ENCODE data around the gene ZNF446. TPM values are rescaled to one million over a fixed set of nuclear protein-coding genes. Genes with fewer than 3 reads are reported as not detected.

Gene ZNF446
- total RNA-seq, 2 experiments from 2014 or later = 8.0 to 11.1 TPM

DNA sequence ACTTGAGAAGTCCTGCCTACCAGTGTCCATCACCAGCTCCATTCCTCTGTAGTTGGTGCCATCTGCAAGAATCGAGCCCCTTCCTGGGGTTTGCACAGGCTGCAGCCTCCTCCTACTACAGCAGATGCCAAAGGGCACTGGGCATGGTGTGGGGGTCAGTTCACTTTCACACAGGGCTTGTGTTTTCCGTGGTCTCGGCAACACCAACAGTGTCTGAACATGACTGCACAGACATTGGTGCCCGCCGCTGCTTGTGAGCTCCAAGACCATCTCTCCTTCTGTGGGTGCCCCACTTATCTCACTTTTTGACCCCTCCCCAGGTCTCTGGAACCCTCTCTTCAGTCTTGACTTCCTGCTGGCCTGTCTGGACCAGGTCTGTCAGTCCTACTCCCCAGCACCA, 15.2 kb downstream of the ZNF446 start:
- DNase-seq (ENCODE audit: low spot score) = no peak
- intact Hi-C loops (cut with micrococcal nuclease; ENCODE audit: unreplicated experiment) = no loop called here
- ChIA-PET POLR2A (no interaction called here), CTCF (ENCODE audit: unreplicated experiment) (no interaction called here)
- Histone ChIP-seq H4K20me1 (ENCODE audit: insufficient read depth, low read length) (no peaks in the 10 kb centered on the region), H3K4me2 (ENCODE audit: low read length) (no peak overlapping the region), H3K79me2 (ENCODE audit: insufficient read depth, low read depth, low read length) (no peaks in the 10 kb centered on the region), H3K9me3 (ENCODE audit: low read length) (no peaks in the 10 kb centered on the region), H2AFZ (ENCODE audit: low read length) (no peak overlapping the region), H3K9me2 (ENCODE audit: insufficient read depth, low read length) (no peaks in the 10 kb centered on the region), H3K4me1 (ENCODE audit: insufficient read depth, low read length, poor library complexity, severe bottlenecking) (no peaks in the 10 kb centered on the region), H3K4me3 (ENCODE audit: low read depth, low read length, poor library complexity, severe bottlenecking) (no peak overlapping the region), H3K36me3 (ENCODE audit: insufficient read depth, low read length) (no peaks in the 10 kb centered on the region), H3K27ac (ENCODE audit: low read depth, low read length, poor library complexity, severe bottlenecking) (no peak overlapping the region)
- no TSS peak for BruUV-seq (replicated peaks)
- TF ChIP-seq EZH2phosphoT487 (IDR thresholded peaks at IDR 0.05; ENCODE audit: borderline replicate concordance, low read depth, low read length) = no peak
- TF ChIP-seq CTCF (conservative IDR thresholded peaks at IDR 0.05; ENCODE audit: low read length) = no peak

- H3K27ac ChIP-seq (ENCODE audit: low read depth, low read length, poor library complexity, severe bottlenecking) = no peak overlapping the region
- BruUV-seq (replicated peaks) = no TSS peak
- H3K4me1 ChIP-seq (ENCODE audit: insufficient read depth, low read length, poor library complexity, severe bottlenecking) = no peaks in the 10 kb centered on the region
- H3K36me3 ChIP-seq (ENCODE audit: insufficient read depth, low read length) = no peaks in the 10 kb centered on the region
- H2AFZ ChIP-seq (ENCODE audit: low read length) = no peak overlapping the region
- intact Hi-C loops (cut with micrococcal nuclease; ENCODE audit: unreplicated experiment) = no loop called here
- no peaks in the 10 kb centered on the region for H3K9me2 ChIP-seq (ENCODE audit: insufficient read depth, low read length)
- H3K4me2 ChIP-seq (ENCODE audit: low read length) = no peak overlapping the region
- TF ChIP-seq EZH2phosphoT487 (IDR thresholded peaks at IDR 0.05; ENCODE audit: borderline replicate concordance, low read depth, low read length) (no peak), CTCF (conservative IDR thresholded peaks at IDR 0.05; ENCODE audit: low read length) (no peak)
- POLR2A ChIA-PET = no interaction called here
- no peak overlapping the region for H3K4me3 ChIP-seq (ENCODE audit: low read depth, low read length, poor library complexity, severe bottlenecking)
- H3K79me2 ChIP-seq (ENCODE audit: insufficient read depth, low read depth, low read length) = no peaks in the 10 kb centered on the region
- H3K9me3 ChIP-seq (ENCODE audit: low read length) = no peaks in the 10 kb centered on the region
- no peak for DNase-seq (ENCODE audit: low spot score)
- CTCF ChIA-PET (ENCODE audit: unreplicated experiment) = no interaction called here
- no peaks in the 10 kb centered on the region for H4K20me1 ChIP-seq (ENCODE audit: insufficient read depth, low read length)
Measured at GRCh38 chr19:58492265-58492664, 16.1 kb downstream of the ZNF446 start.

DNA sequence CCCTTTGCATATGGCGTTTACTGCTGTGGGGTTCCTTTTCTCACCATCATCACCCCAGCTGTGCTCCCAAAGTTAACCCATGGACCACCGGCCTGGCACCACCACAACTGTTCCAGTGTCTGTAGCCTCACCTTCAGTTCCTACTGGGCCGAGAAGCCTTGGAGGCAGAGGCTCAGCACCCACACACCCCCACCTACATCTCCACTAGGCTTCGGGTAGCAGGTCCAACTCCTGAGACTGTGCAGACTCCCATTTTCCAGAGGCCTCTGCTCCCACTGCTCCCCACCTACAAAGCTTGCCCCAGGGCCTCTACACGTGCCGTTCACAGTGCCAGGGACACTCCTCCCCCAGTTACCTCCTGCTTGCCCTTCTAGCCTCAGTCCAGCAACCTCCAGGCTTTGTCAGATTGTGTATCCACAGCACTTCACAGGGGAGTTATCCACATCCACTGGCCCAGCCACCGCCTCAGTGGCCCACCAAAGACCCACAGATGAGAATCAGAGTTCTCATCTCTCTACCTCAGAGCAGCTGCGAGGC, 21.6 kb downstream of the ZNF446 start:
- Histone ChIP-seq H3K9me3 (ENCODE audit: low read length) (no peaks in the 10 kb centered on the region), H3K9me2 (ENCODE audit: insufficient read depth, low read length) (no peaks in the 10 kb centered on the region), H2AFZ (ENCODE audit: low read length) (no peak overlapping the region), H3K36me3 (ENCODE audit: insufficient read depth, low read length) (no peaks in the 10 kb centered on the region), H3K79me2 (ENCODE audit: insufficient read depth, low read depth, low read length) (no peaks in the 10 kb centered on the region), H3K27ac (ENCODE audit: low read depth, low read length, poor library complexity, severe bottlenecking) (no peak overlapping the region), H3K4me1 (ENCODE audit: insufficient read depth, low read length, poor library complexity, severe bottlenecking) (peaks cover 15% of the 10 kb centered on the region), H3K4me2 (ENCODE audit: low read length) (peak overlapping the region; percentile 98), H3K4me3 (ENCODE audit: low read depth, low read length, poor library complexity, severe bottlenecking) (peak overlapping the region; percentile 79), H4K20me1 (ENCODE audit: insufficient read depth, low read length) (no peaks in the 10 kb centered on the region)
- intact Hi-C loops (cut with micrococcal nuclease; ENCODE audit: unreplicated experiment) = no loop called here
- no TSS peak for BruUV-seq (replicated peaks)
- CTCF ChIA-PET (ENCODE audit: unreplicated experiment) = no interaction called here
- no peak for DNase-seq (ENCODE audit: low spot score)
- no peak for TF ChIP-seq EZH2phosphoT487 (IDR thresholded peaks at IDR 0.05; ENCODE audit: borderline replicate concordance, low read depth, low read length)
- no peak for TF ChIP-seq CTCF (conservative IDR thresholded peaks at IDR 0.05; ENCODE audit: low read length)
- POLR2A ChIA-PET = no interaction called here

Data from OCI-LY7 (cell line).